PC-9 (cell line): ENCODE measurements around the gene USP48.

ENCODE experiments used
- CTCF ChIP-seq: fragments of 200-600 bp; sonication (generic); conservative IDR thresholded peaks from 2 replicates; pipeline ENCODE4 v1.6.1; 2017; ENCODE audit warnings: mixed run types, antibody characterized with exemption, mild to moderate bottlenecking, moderate library complexity
- EZH2 ChIP-seq: fragments of 200-600 bp; sonication (generic); IDR thresholded peaks from 2 replicates; pipeline ENCODE4 v1.8.0; 2017; ENCODE audit warnings: antibody characterized with exemption, low read depth

DNA sequence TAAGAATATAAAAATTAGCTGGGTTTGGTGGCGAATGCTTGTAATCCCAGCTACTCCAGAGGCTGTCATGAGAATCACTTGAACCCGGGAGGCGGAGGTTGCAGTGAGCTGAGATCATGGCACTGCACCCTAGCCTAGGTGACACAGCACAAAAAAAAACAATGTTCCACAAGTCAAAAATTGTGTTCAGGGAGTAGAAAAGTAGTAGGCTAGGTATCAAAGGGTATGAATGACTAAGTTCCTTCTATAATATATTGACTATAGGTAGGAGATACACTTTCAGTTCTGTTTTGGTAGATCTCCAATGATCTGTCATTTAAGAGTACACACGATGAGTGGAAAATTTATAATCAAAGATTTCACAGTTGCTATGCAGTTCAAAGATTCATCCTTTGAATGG lies 16.7 kb downstream of the USP48 start:
- no peak for TF ChIP-seq CTCF
- no peak for TF ChIP-seq EZH2
